ENCODE results near the gene BTG1. TPM values are rescaled to one million over a fixed set of nuclear protein-coding genes. Genes with fewer than 3 reads are reported as not detected.

The BTG1 gene
- total and polyA plus RNA-seq, 2 experiments from 2014 or later: 15.5 to 36.2 TPM

DNA sequence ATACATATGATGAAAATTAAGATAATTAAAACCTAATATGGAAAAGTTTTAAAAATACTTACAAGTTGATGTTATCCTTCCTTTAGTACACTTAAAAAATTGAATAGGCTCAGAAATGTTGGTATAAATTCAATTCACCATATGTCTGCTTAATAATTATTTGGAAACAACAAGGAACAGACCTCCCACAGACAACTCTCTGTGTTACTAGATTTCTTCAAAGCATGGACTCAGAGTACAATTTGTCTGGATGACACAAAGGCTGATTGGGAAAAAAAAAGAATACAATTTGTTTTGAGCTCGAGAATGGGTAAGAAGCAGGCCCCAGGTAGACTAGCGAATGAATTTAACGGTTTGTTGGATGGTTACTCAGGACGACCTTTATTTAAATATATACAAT lies 48.9 kb upstream of the BTG1 start:
- ATAC-seq: no peak

More for the DNA sequence above, 48.9 kb upstream of the BTG1 start:
- peaks cover 8% of the 10 kb centered on the region for H3K9me2 ChIP-seq (ENCODE audit: insufficient read depth)
- no peak overlapping the region for H3K4me2 ChIP-seq
- no peaks in the 10 kb centered on the region for H3F3A ChIP-seq (replicated peaks; ENCODE audit: low read depth)
- TF ChIP-seq, protein P1, sequence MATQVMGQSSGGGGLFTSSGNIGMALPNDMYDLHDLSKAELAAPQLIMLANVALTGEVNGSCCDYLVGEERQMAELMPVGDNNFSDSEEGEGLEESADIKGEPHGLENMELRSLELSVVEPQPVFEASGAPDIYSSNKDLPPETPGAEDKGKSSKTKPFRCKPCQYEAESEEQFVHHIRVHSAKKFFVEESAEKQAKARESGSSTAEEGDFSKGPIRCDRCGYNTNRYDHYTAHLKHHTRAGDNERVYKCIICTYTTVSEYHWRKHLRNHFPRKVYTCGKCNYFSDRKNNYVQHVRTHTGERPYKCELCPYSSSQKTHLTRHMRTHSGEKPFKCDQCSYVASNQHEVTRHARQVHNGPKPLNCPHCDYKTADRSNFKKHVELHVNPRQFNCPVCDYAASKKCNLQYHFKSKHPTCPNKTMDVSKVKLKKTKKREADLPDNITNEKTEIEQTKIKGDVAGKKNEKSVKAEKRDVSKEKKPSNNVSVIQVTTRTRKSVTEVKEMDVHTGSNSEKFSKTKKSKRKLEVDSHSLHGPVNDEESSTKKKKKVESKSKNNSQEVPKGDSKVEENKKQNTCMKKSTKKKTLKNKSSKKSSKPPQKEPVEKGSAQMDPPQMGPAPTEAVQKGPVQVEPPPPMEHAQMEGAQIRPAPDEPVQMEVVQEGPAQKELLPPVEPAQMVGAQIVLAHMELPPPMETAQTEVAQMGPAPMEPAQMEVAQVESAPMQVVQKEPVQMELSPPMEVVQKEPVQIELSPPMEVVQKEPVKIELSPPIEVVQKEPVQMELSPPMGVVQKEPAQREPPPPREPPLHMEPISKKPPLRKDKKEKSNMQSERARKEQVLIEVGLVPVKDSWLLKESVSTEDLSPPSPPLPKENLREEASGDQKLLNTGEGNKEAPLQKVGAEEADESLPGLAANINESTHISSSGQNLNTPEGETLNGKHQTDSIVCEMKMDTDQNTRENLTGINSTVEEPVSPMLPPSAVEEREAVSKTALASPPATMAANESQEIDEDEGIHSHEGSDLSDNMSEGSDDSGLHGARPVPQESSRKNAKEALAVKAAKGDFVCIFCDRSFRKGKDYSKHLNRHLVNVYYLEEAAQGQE (IDR thresholded peaks at IDR 0.05; ENCODE audit: unreplicated experiment): no peak
- TF ChIP-seq CREB1 (CRISPR knock-in tag; IDR thresholded peaks at IDR 0.05; ENCODE audit: low read depth) (no peak), JUNB (IDR thresholded peaks at IDR 0.05; ENCODE audit: unreplicated experiment) (no peak), EZH2phosphoT487 (IDR thresholded peaks at IDR 0.05; ENCODE audit: unreplicated experiment) (no peak), CTCF (conservative IDR thresholded peaks at IDR 0.05; ENCODE audit: low read depth in 2 of 2) (no peak), STAT1 (IDR thresholded peaks at IDR 0.05; ENCODE audit: unreplicated experiment) (no peak), POLR2AphosphoS5 (IDR thresholded peaks at IDR 0.05; ENCODE audit: low read depth) (no peak)
- TF ChIP-seq, protein P2, sequence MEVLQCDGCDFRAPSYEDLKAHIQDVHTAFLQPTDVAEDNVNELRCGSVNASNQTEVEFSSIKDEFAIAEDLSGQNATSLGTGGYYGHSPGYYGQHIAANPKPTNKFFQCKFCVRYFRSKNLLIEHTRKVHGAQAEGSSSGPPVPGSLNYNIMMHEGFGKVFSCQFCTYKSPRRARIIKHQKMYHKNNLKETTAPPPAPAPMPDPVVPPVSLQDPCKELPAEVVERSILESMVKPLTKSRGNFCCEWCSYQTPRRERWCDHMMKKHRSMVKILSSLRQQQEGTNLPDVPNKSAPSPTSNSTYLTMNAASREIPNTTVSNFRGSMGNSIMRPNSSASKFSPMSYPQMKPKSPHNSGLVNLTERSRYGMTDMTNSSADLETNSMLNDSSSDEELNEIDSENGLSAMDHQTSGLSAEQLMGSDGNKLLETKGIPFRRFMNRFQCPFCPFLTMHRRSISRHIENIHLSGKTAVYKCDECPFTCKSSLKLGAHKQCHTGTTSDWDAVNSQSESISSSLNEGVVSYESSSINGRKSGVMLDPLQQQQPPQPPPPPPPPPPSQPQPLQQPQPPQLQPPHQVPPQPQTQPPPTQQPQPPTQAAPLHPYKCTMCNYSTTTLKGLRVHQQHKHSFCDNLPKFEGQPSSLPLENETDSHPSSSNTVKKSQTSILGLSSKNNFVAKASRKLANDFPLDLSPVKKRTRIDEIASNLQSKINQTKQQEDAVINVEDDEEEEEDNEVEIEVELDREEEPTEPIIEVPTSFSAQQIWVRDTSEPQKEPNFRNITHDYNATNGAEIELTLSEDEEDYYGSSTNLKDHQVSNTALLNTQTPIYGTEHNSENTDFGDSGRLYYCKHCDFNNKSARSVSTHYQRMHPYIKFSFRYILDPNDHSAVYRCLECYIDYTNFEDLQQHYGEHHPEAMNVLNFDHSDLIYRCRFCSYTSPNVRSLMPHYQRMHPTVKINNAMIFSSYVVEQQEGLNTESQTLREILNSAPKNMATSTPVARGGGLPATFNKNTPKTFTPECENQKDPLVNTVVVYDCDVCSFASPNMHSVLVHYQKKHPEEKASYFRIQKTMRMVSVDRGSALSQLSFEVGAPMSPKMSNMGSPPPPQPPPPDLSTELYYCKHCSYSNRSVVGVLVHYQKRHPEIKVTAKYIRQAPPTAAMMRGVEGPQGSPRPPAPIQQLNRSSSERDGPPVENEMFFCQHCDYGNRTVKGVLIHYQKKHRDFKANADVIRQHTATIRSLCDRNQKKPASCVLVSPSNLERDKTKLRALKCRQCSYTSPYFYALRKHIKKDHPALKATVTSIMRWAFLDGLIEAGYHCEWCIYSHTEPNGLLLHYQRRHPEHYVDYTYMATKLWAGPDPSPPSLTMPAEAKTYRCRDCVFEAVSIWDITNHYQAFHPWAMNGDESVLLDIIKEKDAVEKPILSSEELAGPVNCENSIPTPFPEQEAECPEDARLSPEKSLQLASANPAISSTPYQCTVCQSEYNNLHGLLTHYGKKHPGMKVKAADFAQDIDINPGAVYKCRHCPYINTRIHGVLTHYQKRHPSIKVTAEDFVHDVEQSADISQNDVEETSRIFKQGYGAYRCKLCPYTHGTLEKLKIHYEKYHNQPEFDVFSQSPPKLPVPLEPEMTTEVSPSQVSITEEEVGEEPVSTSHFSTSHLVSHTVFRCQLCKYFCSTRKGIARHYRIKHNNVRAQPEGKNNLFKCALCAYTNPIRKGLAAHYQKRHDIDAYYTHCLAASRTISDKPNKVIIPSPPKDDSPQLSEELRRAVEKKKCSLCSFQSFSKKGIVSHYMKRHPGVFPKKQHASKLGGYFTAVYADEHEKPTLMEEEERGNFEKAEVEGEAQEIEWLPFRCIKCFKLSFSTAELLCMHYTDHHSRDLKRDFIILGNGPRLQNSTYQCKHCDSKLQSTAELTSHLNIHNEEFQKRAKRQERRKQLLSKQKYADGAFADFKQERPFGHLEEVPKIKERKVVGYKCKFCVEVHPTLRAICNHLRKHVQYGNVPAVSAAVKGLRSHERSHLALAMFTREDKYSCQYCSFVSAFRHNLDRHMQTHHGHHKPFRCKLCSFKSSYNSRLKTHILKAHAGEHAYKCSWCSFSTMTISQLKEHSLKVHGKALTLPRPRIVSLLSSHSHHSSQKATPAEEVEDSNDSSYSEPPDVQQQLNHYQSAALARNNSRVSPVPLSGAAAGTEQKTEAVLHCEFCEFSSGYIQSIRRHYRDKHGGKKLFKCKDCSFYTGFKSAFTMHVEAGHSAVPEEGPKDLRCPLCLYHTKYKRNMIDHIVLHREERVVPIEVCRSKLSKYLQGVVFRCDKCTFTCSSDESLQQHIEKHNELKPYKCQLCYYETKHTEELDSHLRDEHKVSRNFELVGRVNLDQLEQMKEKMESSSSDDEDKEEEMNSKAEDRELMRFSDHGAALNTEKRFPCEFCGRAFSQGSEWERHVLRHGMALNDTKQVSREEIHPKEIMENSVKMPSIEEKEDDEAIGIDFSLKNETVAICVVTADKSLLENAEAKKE (CRISPR knock-in tag; IDR thresholded peaks at IDR 0.05): no peak
- DNase-seq (ENCODE audit: low spot score): peak; percentile 8
- Mint-ChIP-seq H3K9me3 (0 out of 3 replicates have a peak, but pooled peaks cover 5% of the 10 kb centered on the region), H3K27me3 (ENCODE audit: insufficient read depth, low read depth, poor library complexity) (no peaks in the 10 kb centered on the region), H3K36me3 (ENCODE audit: low read depth) (peaks cover 5% of the 10 kb centered on the region; the same call in 1 of the 3 replicates), H3K4me3 (no peak overlapping the region), H3K4me1 (peaks cover 10% of the 10 kb centered on the region; the same call in 2 of the 3 replicates), H3K27ac (no peak overlapping the region)
- no peaks in the 10 kb centered on the region for H3K79me2 ChIP-seq (replicated peaks; ENCODE audit: insufficient read depth)
- H3K27me3 ChIP-seq (ENCODE audit: insufficient read depth): no peaks in the 10 kb centered on the region
- no peak overlapping the region for H3K4me3 ChIP-seq
- H3K4me1 ChIP-seq (ENCODE audit: insufficient read depth): peaks cover 5% of the 10 kb centered on the region
- H3K27ac ChIP-seq (ENCODE audit: low read depth): no peak overlapping the region
- H3K36me3 ChIP-seq (ENCODE audit: insufficient read depth): no peaks in the 10 kb centered on the region
- no peak overlapping the region; the same call in 1 of the 2 replicates for H2AFZ ChIP-seq
- H4K20me1 ChIP-seq (replicated peaks; ENCODE audit: insufficient read depth): no peaks in the 10 kb centered on the region

Measured in GM23338 (cell line).